SHP77 treated with DMSO at 0.1 percent for 48 hours (cell line): ENCODE data around the gene PRIMA1.
A peak's percentile ranks its signal among the peaks of the same experiment; 100 is the strongest.

Experiments used
- DNase-seq: peaks from one replicate; lab custom pipeline; 2025; lab: John Stamatoyannopoulos, UW

The PRIMA1 gene

DNA sequence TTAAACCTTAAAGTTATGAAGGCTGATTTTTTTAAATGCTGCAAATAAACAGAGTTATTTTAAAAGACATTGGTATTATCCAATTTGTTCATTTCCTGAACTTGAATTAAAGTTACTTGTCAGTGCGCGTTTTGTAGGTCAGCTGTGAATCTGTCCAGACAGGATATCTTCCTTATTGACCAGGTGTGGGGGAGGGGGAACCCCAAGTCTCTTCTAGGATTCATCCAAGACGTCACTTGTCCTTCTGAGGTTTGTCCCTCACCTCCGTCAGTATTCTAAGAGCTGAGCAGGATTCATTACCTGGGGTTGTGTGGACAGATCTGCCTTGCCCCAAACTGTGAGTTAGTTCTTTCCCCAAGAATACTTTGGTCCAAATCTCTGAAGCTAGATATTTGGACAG, 8.8 kb upstream of the PRIMA1 start:
- DNase-seq, result no peak

DNA sequence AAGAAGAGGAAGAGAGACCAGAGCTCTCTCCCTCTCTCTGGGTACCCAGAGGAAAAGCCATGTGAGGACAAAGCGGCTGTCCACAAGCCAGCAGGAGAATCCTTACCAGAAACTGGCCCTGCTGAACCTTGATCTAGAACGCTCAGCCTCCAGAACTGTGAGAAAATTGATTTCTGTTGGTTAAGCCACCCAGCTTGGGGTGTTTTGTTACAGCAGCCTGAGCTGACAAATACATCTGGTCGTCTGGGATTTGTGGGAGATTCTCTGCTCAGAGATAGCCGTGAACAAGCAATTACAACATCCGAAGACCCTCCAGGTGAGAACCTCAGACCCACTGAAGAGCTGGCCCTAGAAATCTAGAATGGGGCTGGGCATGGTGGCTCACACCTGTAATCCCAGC, 6.5 kb upstream of the PRIMA1 start:
- no peak for DNase-seq

DNA sequence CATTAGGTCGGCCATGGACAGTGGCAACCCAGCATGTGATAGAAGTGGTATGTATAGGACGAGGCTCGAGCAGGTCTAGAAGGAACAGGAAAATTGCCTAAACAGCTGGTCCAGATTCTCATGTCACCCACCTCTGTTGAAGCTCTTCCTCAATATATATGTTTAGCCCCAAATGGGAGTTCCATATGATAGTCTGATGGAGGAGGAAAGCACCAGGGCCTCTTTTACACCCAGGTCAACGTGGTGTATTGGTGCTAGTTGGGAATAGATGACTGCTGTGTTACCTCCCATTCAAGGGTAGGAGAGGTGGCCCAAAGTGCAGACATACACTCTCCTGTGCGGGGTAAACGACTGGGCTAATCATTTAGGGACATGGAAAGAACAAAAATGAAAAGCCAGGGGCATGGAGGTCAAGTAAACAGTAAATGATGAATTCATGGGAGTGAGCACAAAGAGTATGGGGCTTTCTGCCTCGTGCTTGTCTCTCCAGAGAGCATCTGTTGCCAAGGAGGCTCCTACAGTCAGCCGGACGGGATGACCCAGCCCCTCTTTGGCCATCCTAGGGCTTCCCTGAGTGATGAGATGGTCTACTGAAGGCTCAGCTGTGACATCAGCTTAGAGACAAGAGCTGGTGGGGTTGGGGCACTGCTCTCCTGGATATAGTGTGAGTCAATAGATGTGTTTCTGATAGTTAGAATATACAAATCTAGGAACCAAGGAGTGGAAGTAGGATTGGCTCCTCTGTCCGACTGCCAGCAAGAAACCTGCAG, 5.5 kb upstream of the PRIMA1 start:
- DNase-seq, result no peak

GRCh38 chr14:93792391-93792790, 4.1 kb upstream of the PRIMA1 start:
- DNase-seq, result no peak

DNA sequence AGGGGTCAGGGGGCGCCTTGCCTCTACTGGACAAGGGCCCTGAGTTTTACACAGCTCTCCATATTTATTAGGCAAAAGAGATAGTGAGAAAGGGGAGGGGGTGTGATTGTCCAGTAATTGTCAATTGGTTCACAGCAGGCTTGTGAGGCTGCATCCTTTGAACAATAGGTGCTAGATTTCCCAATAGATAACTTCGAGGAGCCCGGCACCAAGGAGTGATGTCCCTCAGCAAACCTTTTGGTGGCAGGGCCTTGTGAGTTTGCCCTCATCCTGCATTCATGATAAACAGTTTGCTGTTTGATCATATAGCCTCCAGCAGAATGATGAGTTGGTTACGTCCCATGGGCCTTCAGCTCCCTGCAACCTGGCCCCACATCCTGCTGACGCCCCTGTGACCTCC, 2.7 kb upstream of the PRIMA1 start:
- no peak for DNase-seq

DNA sequence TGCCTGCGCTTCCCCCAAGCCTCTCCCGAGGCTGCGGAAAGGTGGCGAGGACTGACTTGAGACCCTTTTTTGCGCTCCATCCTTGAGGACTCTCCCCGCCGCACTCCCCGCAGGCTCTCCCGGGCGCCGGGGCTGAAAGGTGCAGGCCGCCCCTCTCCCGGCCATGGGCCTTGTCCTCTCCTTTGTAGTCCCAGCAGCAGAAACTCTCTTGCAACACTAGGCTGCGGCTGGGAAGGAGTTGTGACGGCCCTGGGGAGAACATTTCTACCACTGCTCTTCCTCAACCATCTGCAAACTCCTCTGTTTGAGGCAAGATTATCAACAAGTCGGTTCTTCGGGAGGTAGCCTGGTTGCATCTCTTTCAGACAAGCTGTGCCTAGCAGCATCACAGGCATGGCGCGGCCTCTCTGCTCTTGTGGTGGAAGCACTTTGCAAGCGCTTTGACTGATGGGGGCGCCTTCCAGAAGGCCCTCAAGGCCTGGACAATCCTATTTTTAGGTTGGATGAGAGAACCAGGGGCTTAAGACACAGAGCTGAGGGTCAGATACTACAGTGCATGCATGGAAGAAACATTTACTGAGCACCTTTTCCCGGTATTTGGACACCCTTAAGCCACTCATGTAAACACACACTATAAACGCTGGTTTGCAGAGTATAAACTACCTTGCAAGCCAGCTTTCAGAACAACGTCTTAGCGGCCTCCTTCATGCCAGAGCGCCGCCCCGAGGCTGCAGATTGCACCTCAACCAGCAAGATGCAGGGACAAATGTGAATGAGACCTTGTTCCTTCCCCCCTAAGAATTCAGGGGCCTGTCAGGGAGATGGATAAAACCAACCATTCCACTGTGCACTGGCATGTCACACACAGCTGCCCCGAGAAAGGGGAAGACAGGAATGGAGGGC, 1.2 kb upstream of the PRIMA1 start:
- DNase-seq, result no peak

DNA sequence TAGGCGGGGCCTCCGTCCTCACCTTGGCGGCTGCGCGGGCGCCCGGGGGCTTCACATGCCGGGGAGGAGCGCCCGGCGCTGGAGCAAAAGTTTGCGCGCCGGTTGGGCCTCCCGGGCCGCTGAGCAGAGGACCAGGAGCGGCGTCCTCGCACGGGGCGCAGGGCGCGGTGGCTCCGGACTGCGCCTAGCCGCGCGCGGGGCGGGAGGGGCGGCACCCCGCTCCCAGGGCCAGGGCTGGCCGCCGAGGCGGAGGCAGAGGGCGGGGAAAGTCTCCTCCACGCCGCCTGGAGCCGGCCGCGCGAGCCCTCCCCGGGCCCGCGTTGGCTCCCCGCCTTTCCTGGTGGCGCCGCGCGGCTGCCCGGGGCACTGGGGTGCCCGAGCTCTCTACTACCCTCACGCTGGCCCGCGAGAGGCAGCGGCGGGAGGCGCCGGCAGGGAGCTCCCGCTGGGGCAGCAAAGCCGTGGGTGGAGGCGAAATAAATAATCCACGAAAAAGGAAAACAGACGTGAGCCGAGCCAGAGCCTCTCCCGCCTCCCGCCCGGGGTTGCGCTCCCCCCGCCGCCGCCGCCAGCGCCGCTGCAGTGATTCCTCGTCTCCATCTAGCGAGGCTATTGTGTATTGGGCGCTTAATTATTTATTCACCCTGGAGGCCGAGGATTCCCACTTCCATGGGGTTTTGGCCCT, 400 bp upstream of the PRIMA1 start:
- no peak for DNase-seq

- no peak for DNase-seq
Measured at GRCh38 chr14:93787465-93788292, 606 bp downstream of the PRIMA1 start.

GRCh38 chr14:93785423-93785822, 2.9 kb downstream of the PRIMA1 start:
- no peak for DNase-seq

DNA sequence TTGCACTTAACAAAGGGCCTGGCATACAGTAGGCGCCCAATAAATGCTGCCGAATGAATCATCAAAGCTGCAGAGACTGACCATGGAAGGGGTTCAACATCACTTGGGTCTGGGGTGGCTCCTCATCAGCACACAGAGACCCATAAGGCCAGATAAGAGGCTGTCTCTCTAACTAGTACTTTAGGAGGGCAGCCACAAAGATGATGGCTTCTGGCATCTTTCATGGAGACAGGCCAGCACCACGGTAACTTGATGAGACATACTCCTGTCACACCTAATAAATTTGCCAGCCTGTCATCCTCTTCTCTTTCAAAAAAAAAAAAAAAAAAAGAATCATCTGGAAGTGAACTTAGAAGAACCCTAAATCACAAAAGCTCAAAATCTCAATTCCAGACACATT, 3.4 kb downstream of the PRIMA1 start:
- DNase-seq, result no peak

GRCh38 chr14:93780813-93781400, 7.4 kb downstream of the PRIMA1 start:
- no peak for DNase-seq

DNA sequence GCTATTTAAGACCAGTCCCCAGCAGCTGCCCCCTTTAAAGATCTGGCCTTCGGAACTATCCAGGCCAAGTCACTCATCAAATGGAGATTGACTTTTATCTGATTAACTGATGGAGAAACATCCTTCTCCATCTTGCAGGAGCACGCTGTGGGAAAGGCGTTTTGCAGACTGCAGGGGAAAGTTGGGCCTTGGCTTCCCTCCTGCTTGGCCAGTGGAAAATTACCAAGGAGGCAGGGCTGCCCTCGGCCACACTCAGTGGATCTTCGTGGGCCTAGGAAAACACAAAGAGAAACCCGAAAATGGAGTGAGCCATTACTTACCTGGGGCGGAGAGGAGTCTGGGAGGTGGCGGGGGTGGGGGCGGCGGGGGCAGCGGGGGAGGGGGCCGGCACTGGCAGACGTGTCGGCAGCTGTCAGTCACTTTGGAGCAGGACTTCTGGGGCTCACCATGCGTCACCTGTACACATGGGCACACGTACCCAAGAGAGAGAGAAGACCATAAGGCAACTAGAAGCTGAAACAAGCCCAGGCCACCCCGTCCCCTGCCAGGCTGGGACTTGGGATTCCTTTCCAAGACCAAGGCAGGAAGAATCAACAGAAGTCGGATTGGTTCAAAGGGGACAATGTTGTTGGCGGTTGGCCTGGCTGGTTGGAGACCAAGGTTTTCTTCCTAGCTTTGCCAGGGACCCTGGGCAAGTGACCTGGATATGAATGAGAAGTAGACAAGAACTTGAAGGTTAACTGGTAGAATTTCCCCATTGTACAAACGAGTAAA, 9.2 kb downstream of the PRIMA1 start:
- no peak for DNase-seq

DNA sequence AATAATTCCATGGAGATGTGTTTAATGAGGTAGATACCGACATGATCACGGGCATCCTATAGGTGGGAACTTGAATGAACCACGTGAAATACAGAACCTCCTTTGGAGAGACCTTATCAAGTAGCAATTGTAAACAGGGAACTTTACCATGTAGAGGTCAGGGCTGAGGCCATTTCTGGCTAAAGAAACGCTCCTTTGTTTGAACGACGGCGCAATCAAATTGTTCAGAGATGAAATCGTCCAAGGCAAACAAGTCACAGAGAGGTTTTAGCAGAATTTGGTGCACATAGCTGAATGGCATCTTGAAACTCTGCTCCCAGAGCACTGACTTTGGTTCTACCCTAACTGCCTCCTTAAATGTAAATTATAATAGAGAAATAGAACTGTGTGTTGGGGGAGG, 9.8 kb downstream of the PRIMA1 start:
- no peak for DNase-seq

DNA sequence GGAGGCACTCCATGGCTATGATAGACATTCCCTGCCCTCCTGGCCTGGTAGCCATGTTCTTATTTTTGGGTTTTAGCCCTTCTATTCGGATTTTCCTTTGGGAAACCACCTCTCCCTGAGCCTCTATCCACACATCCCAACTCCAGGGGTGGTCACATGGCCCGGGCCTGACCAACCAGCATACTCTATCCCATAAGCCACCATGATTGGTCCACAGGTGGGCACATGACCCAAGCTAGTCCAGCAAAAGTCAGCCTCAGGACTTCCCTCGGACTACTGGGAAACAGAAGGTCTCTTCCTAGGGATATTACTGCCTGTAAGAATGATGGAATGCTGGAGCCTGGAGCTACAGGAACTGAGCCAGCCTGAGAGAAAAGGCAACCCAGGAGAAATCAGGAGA, 12.5 kb downstream of the PRIMA1 start:
- DNase-seq, result no peak

DNA sequence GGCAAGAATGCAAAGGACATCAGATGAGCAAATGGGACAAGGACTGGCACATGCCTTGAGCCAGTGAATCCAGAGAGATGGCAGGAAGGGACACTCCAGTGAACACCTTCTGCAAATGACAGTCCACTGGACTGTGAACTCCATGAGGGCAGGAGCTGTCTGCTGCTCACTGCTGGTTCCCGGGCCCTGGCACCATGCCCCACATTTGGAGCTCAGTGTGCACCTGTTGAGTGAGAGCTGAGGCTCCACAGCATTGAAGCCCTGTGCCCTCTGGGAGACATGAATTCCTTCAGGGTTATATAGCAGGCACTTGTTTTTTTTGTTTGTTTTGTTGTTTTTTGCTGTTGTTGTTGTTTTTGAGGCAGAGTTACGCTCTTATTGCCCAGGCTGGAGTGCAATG, 13.1 kb downstream of the PRIMA1 start:
- no peak for DNase-seq

- DNase-seq, result no peak
Measured at GRCh38 chr14:93772263-93772662, 16.0 kb downstream of the PRIMA1 start.

GRCh38 chr14:93765970-93766369, 22.3 kb downstream of the PRIMA1 start:
- no peak for DNase-seq

GRCh38 chr14:93765155-93765554, 23.1 kb downstream of the PRIMA1 start:
- DNase-seq, result no peak

DNA sequence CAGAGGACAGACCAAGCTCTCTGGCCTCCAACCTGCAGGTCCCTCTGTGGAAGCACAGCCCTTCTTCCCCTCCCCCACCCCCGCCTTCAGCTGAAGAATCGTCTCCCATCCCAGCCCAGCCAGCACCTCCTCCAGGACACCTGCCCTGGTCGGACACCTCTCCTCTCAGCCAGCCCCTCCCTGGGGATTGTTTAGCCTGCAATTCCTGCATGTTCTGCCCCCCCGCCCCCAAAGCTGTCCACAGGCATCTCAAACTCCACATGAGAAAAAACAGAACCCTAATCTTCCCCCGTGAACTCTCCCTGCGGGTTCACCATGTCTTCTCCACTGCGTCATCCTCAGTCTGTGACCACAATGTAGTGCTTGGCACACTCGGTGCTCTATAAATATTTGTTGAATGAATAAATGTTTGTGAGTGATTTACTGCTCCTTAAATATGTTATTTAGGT, 24.1 kb downstream of the PRIMA1 start:
- DNase-seq, result no peak

DNA sequence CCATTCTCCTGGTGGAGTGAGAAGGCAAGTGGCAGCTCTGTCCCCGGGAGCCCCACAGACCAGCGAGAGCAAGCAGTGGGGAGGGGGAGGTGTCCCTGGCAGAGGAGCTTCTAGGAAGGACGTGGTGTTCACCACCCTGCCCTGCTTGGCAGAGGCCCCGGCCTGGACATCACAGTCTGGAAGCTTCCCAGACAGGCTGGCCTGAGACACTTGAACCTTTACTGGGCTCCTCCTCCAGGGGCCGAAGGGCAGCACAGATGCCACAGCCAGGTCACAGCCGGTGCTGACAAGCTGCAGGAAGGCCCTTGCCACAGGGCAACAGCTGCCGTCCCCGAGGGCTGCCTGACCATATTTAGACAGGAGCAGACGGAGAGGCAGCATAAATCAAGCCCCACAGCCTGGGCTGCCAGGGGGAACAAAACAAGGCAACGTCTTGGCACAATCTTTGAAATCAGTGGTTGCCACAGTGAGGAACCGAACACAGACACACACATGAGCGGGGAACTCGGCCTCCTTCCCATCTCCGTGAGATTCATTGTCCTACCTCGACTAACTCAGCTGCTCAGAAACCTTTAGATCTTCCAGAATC, 28.5 kb downstream of the PRIMA1 start:
- DNase-seq, result peak; percentile 35
